Neuron (in vitro differentiated cells): Measurements from ENCODE around the gene SDK1.

Source experiments
- H2AFZ ChIP-seq: one replicate; pipeline ENCODE4 v1.6.1; 2013; ENCODE audit warnings: low read depth, mild to moderate bottlenecking, inconsistent platforms, low read length, moderate library complexity
- H3K27me3 ChIP-seq: one replicate; pipeline ENCODE4 v1.6.1; 2013; ENCODE audit warnings: low read length; ENCODE audit not compliant: insufficient read depth
- H3K36me3 ChIP-seq: one replicate; pipeline ENCODE4 v1.6.1; 2013; ENCODE audit warnings: low read length; ENCODE audit not compliant: insufficient read depth
- H3K4me1 ChIP-seq: one replicate; pipeline ENCODE4 v1.6.1; 2013; ENCODE audit warnings: low read length; ENCODE audit not compliant: insufficient read depth
- H3K4me3 ChIP-seq: 2 replicates; pipeline ENCODE4 v1.5.1; 2013; ENCODE audit warnings: mild to moderate bottlenecking, low read length, moderate library complexity
- H3K9me3 ChIP-seq: one replicate; pipeline ENCODE4 v1.6.1; 2013; ENCODE audit warnings: low read length

Gene SDK1

GRCh38 chr7:3914051-3914775 is 613.2 kb downstream of the SDK1 start:
- no peak overlapping the region for H3K4me3 ChIP-seq
- peaks cover 3% of the 10 kb centered on the region for H3K9me3 ChIP-seq
- no peak overlapping the region for H2AFZ ChIP-seq
- H3K4me1 ChIP-seq: peaks cover 31% of the 10 kb centered on the region
- H3K27me3 ChIP-seq: no peaks in the 10 kb centered on the region
- no peaks in the 10 kb centered on the region for H3K36me3 ChIP-seq

GRCh38 chr7:3915337-3915878 is 614.4 kb downstream of the SDK1 start:
- no peaks in the 10 kb centered on the region for H3K36me3 ChIP-seq
- no peak overlapping the region for H2AFZ ChIP-seq
- peaks cover 5% of the 10 kb centered on the region for H3K9me3 ChIP-seq
- H3K27me3 ChIP-seq: no peaks in the 10 kb centered on the region
- peaks cover 20% of the 10 kb centered on the region for H3K4me1 ChIP-seq
- no peak overlapping the region for H3K4me3 ChIP-seq

- Histone ChIP-seq H3K4me3 (no peak overlapping the region), H3K36me3 (no peaks in the 10 kb centered on the region), H2AFZ (no peak overlapping the region), H3K27me3 (no peaks in the 10 kb centered on the region), H3K4me1 (peaks cover 13% of the 10 kb centered on the region), H3K9me3 (peaks cover 5% of the 10 kb centered on the region)
Measured at GRCh38 chr7:3916146-3916545, 615.1 kb downstream of the SDK1 start.

- Histone ChIP-seq H3K36me3 (no peaks in the 10 kb centered on the region), H3K9me3 (peaks cover 5% of the 10 kb centered on the region), H3K4me1 (peaks cover 9% of the 10 kb centered on the region), H3K4me3 (no peak overlapping the region), H3K27me3 (no peaks in the 10 kb centered on the region), H2AFZ (no peak overlapping the region)
Measured at GRCh38 chr7:3917436-3917835, 616.4 kb downstream of the SDK1 start.

GRCh38 chr7:3918576-3918975 is 617.5 kb downstream of the SDK1 start:
- Histone ChIP-seq H3K27me3 (no peaks in the 10 kb centered on the region), H3K36me3 (no peaks in the 10 kb centered on the region), H2AFZ (no peak overlapping the region), H3K9me3 (peaks cover 5% of the 10 kb centered on the region), H3K4me3 (no peak overlapping the region), H3K4me1 (peaks cover 10% of the 10 kb centered on the region)

GRCh38 chr7:3922175-3922635 is 621.2 kb downstream of the SDK1 start:
- H3K27me3 ChIP-seq: no peaks in the 10 kb centered on the region
- no peaks in the 10 kb centered on the region for H3K36me3 ChIP-seq
- no peak overlapping the region for H2AFZ ChIP-seq
- H3K4me1 ChIP-seq: peaks cover 18% of the 10 kb centered on the region
- H3K4me3 ChIP-seq: no peak overlapping the region
- H3K9me3 ChIP-seq: peaks cover 7% of the 10 kb centered on the region

GRCh38 chr7:3923307-3923918 is 622.4 kb downstream of the SDK1 start:
- peaks cover 18% of the 10 kb centered on the region for H3K4me1 ChIP-seq
- H3K4me3 ChIP-seq: no peak overlapping the region
- H3K36me3 ChIP-seq: no peaks in the 10 kb centered on the region
- peaks cover 7% of the 10 kb centered on the region for H3K9me3 ChIP-seq
- no peak overlapping the region for H2AFZ ChIP-seq
- no peaks in the 10 kb centered on the region for H3K27me3 ChIP-seq

- no peaks in the 10 kb centered on the region for H3K36me3 ChIP-seq
- H3K9me3 ChIP-seq: peaks cover 4% of the 10 kb centered on the region
- H2AFZ ChIP-seq: no peak overlapping the region
- no peak overlapping the region for H3K4me3 ChIP-seq
- H3K27me3 ChIP-seq: no peaks in the 10 kb centered on the region
- peaks cover 18% of the 10 kb centered on the region for H3K4me1 ChIP-seq
Measured at GRCh38 chr7:3924277-3924676, 623.2 kb downstream of the SDK1 start.

GRCh38 chr7:3927446-3928110 is 626.5 kb downstream of the SDK1 start:
- H3K9me3 ChIP-seq: peaks cover 2% of the 10 kb centered on the region
- no peaks in the 10 kb centered on the region for H3K36me3 ChIP-seq
- no peak overlapping the region for H2AFZ ChIP-seq
- H3K4me1 ChIP-seq: peaks cover 11% of the 10 kb centered on the region
- H3K4me3 ChIP-seq: no peak overlapping the region
- no peaks in the 10 kb centered on the region for H3K27me3 ChIP-seq

GRCh38 chr7:3928727-3929515 is 627.9 kb downstream of the SDK1 start:
- Histone ChIP-seq H3K4me3 (no peak overlapping the region), H3K9me3 (no peaks in the 10 kb centered on the region), H3K36me3 (no peaks in the 10 kb centered on the region), H3K4me1 (peaks cover 11% of the 10 kb centered on the region), H3K27me3 (no peaks in the 10 kb centered on the region), H2AFZ (no peak overlapping the region)

- H3K27me3 ChIP-seq: no peaks in the 10 kb centered on the region
- no peaks in the 10 kb centered on the region for H3K36me3 ChIP-seq
- peaks cover 12% of the 10 kb centered on the region for H3K9me3 ChIP-seq
- H3K4me3 ChIP-seq: no peak overlapping the region
- no peaks in the 10 kb centered on the region for H3K4me1 ChIP-seq
- H2AFZ ChIP-seq: no peak overlapping the region
Measured at GRCh38 chr7:3931843-3932242, 630.8 kb downstream of the SDK1 start.

- no peaks in the 10 kb centered on the region for H3K36me3 ChIP-seq
- peaks cover 17% of the 10 kb centered on the region for H3K9me3 ChIP-seq
Measured at GRCh38 chr7:3937146-3937545, 636.1 kb downstream of the SDK1 start.

More at GRCh38 chr7:3937146-3937545, 636.1 kb downstream of the SDK1 start:
- no peak overlapping the region for H3K4me3 ChIP-seq
- H3K27me3 ChIP-seq: no peaks in the 10 kb centered on the region
- no peaks in the 10 kb centered on the region for H3K4me1 ChIP-seq
- H2AFZ ChIP-seq: no peak overlapping the region
